Testis (tissue), 3 donors: ENCODE data around the gene ARPP21. TPM values are rescaled to one million over a fixed set of nuclear protein-coding genes. Genes with fewer than 3 reads are reported as not detected.

ENCODE experiments used
- DNase-seq: peaks from one replicate; pipeline ENCODE4 v3.0.0-alpha.2; 2019
- H3K27ac ChIP-seq, 2 donors: fragments of 200-600 bp; sonication (generic); one replicate each; pipeline ENCODE4 v1.5.1; 2019
- H3K27me3 ChIP-seq: fragments of 200-600 bp; sonication (generic); one replicate; pipeline ENCODE4 v1.5.1; 2019
- H3K36me3 ChIP-seq: fragments of 200-600 bp; sonication (generic); one replicate; pipeline ENCODE4 v1.5.1; 2017; ENCODE audit warnings: low read depth; ENCODE audit errors: missing control alignments
- H3K4me1 ChIP-seq: fragments of 200-600 bp; sonication (generic); one replicate; pipeline ENCODE4 v1.5.1; 2019
- H3K4me3 ChIP-seq, 2 donors: fragments of 200-600 bp; sonication (generic); one replicate each; pipeline ENCODE4 v1.5.1; 2017 to 2019
- H3K9me3 ChIP-seq: fragments of 200-600 bp; sonication (generic); one replicate; pipeline ENCODE4 v1.5.1; 2017
- POLR2A ChIP-seq: fragments of 450-650 bp; IDR thresholded peaks from one replicate; pipeline ENCODE4 v1.6.1; 2017; ENCODE audit warnings: antibody characterized with exemption, mild to moderate bottlenecking, moderate library complexity
- WGBS, 2 donors: methylation state at CpG; one replicate each; pipeline ENCODE4 v1.1.5; 2018; 5-methylcytosine and 5-hydroxymethylcytosine counted together
- intact Hi-C: fragments of 100-400 bp; cut with DNase I; formaldehyde crosslinking; loops from one replicate; pipeline ENCODE4 v1.15.1; 2023; ENCODE audit warnings: low total_unique reads
- polyA plus RNA-seq: library from polyadenylated mRNA; stranded (reverse); fragments of 350-450 nt; fragmentation: Illumina TruSeq; extraction: RNeasy Lipid Tissue Mini Kit (QIAGEN cat#74804); gene quantifications from one replicate; pipeline ENCODE4 v1.2.3, GENCODE V29; 2014; ENCODE audit warnings: low read depth, low replicate concordance; ENCODE audit not compliant: insufficient read depth
- total RNA-seq, 2 donors: library from RNA; depleted of rRNA; stranded (reverse); fragments of >200 nt; gene quantifications; one replicate each; pipeline ENCODE4 v1.2.3, GENCODE V29; 2016
- TF ChIP-seq, protein P1 (sequence below), 3 experiments: fragments of 450-650 bp in 2 of 3; fragments of 200-600 bp in 1 of 3; sonication (generic) in 1 of 3; IDR thresholded peaks; one replicate each; pipeline ENCODE4 v1.5.1; 2016 to 2019; ENCODE audit warnings: antibody characterized with exemption in 3 of 3, mild to moderate bottlenecking in 2 of 3, moderate library complexity in 1 of 3

Gene ARPP21
- total and polyA plus RNA-seq, 3 donors from 2014 or later: 0.47 to 1.1 (median 0.87) TPM

DNA sequence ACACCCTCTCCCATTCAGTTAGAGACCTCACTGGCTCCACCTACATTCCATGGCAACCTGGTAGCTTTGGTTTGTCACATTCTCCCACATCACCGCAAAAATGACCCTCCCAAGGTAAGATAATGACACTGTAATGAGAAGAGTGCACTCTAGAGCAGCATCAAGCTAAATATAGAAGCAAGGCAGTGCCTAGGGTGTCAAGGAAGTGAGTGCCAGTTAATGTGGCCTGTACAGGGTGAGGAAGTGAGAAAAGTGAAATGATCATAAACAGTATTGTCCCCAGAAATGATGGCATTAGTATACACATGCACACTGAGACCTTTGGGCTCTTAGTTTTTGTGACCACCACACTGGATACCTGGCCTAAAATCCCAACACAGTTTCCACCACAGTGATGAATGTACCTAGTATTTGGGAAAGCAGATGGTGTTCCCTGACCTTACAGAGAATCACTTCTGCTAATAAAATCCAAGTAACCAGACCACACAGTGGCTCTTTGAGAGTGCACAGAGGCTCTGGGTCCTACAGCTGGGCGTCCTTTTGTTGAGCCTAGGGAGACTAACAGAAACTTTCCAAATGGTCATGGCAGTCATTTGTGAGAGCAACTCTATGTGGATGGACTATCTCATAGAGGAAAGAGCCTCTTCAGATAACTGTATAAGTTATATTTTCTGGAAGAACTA lies 106.6 kb downstream of the ARPP21 start:
- H3K36me3 ChIP-seq: no peaks in the 10 kb centered on the region
- no peak overlapping the region for H3K27ac ChIP-seq
- H3K4me3 ChIP-seq: no peak overlapping the region
- intact Hi-C loops: no loop called here
- 85 to 100% methylated on average over 2 of the region's 2 CpGs for WGBS, 2 donors
- no peak for DNase-seq
- TF ChIP-seq, protein P1, sequence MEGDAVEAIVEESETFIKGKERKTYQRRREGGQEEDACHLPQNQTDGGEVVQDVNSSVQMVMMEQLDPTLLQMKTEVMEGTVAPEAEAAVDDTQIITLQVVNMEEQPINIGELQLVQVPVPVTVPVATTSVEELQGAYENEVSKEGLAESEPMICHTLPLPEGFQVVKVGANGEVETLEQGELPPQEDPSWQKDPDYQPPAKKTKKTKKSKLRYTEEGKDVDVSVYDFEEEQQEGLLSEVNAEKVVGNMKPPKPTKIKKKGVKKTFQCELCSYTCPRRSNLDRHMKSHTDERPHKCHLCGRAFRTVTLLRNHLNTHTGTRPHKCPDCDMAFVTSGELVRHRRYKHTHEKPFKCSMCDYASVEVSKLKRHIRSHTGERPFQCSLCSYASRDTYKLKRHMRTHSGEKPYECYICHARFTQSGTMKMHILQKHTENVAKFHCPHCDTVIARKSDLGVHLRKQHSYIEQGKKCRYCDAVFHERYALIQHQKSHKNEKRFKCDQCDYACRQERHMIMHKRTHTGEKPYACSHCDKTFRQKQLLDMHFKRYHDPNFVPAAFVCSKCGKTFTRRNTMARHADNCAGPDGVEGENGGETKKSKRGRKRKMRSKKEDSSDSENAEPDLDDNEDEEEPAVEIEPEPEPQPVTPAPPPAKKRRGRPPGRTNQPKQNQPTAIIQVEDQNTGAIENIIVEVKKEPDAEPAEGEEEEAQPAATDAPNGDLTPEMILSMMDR (IDR thresholded peaks at IDR 0.05): no peak
- no peak for TF ChIP-seq POLR2A
- H3K27me3 ChIP-seq: no peaks in the 10 kb centered on the region
- H3K9me3 ChIP-seq: no peaks in the 10 kb centered on the region
- no peaks in the 10 kb centered on the region for H3K4me1 ChIP-seq

DNA sequence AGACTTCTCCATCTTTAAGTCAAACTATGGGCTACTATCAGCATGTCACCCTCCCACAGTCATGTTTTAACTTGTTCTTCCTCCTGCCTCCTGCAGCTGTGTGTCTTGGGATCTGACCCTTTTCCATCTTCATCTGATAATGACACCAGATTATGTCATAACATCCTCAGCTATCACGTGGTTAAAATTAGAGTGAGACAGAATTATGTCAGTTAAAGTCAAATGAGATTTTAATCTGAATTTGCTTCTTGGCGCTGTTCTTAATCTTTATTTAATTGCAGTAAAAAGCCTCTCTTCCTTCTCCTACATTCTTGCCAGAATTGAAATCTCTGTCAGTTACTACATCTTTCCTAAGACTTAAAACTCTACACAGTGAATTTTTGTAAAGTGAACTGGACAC lies 107.2 kb downstream of the ARPP21 start:
- H3K27me3 ChIP-seq: no peaks in the 10 kb centered on the region
- no peak overlapping the region for H3K4me3 ChIP-seq
- TF ChIP-seq, protein P1 (IDR thresholded peaks at IDR 0.05): no peak
- TF ChIP-seq POLR2A: no peak
- 57 to 68% methylated on average over 2 of the region's 2 CpGs for WGBS, 2 donors
- H3K4me1 ChIP-seq: no peaks in the 10 kb centered on the region
- H3K36me3 ChIP-seq: no peaks in the 10 kb centered on the region
- no peak for DNase-seq
- intact Hi-C loops: no loop called here
- H3K27ac ChIP-seq: no peak overlapping the region
- H3K9me3 ChIP-seq: no peaks in the 10 kb centered on the region

DNA sequence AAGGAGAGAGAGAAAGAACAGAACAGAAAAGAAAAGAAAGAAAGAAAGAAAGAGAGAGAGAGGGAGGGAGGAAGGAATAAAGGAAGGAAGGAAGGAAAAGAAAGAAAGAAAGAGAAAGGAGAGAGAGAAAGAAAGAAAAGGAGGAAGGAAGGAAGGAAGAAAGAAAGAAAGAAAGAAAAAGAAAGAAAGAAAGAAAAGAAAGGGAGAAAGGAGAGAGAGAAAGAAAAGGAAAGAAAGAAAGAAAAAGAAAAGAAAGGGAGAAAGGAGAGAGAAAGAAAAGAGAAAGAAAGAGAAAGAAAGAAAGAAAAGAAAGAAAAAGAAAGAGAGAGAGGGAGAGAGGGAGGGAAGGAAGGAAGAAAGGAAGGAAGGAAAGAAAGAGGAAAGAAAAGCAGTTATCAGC lies 108.8 kb downstream of the ARPP21 start:
- no peak for DNase-seq
- Histone ChIP-seq H3K4me3 (no peak overlapping the region), H3K27me3 (no peaks in the 10 kb centered on the region), H3K9me3 (no peaks in the 10 kb centered on the region), H3K27ac (no peak overlapping the region), H3K4me1 (no peaks in the 10 kb centered on the region), H3K36me3 (no peaks in the 10 kb centered on the region)
- TF ChIP-seq, protein P1 (IDR thresholded peaks at IDR 0.05): no peak
- TF ChIP-seq POLR2A: no peak
- intact Hi-C loops: no loop called here

DNA sequence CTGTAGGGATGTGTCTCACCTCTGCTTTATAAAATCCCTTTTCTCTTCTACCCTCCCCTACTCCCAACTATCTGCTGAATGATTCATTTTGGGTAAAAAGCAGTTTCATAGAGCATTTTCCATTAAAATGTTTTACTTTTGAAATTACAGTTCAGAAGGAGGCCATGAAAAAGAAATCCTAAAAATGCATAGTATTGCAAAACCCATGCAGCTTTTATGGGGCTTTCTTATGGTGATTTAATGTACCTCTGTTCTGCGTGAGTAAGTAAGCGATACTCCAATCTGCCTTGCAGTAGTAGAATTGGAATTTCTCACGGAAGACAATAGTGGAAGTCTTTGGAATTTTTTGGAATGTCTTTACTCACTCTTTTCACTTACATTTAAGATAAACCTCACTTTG lies 111.9 kb downstream of the ARPP21 start:
- no peaks in the 10 kb centered on the region for H3K27me3 ChIP-seq
- no peaks in the 10 kb centered on the region for H3K9me3 ChIP-seq
- H3K27ac ChIP-seq: no peak overlapping the region
- H3K4me1 ChIP-seq: no peaks in the 10 kb centered on the region
- 78 to 87% methylated on average over 3 of the region's 3 CpGs for WGBS, 2 donors
- TF ChIP-seq, protein P1 (IDR thresholded peaks at IDR 0.05): no peak
- no peak for TF ChIP-seq POLR2A
- H3K4me3 ChIP-seq: no peak overlapping the region
- no peak for DNase-seq
- intact Hi-C loops: no loop called here
- no peaks in the 10 kb centered on the region for H3K36me3 ChIP-seq
